HS-27A (cell line): ENCODE measurements around the gene ANKFN1.

Source experiments
- DNase-seq: peaks from one replicate; pipeline ENCODE4 v3.0.0-alpha.2; 2012; ENCODE audit warnings: low read depth, missing footprints

Gene ANKFN1

DNA sequence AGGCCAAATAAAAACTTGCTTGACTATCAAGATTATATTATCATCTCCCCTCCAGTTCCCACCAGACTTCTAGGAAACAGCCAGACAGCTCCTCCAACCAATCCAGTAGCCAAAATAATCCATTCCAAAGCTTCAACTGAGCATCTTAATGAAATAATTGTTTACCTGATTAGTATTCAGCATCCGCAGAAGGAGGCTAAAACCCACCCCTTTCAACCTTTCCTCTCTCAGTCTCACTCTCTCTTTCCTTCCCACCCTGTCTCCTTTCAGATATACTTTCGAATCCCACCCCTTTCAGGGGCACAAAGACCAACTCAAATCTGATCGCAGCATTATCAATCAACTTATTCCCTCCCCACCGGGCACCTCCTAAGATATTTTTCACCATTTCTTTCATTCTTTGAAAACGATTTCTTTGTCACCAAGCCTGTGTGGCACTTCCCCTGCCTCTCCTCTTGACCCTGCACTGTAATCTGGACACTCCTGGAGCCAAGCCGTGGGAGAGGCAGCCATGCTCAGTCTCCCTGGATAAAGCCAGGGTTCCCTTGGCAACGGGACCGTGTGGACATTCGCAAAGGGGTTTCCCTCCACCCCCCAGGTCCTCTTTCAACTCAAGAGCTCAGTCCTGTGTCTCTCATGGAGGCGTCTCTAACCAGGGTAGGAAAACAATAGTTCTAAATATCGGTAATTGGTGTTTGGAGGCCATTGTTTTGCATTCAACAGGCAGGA lies at the start of gene ANKFN1:
Gene ANKFN1, plus strand, starts transcription at position 602 of the 729 bp plus-strand sequence. CDS start 59,193 bp downstream, outside the sequence.
- DNase-seq = no peak

- no peak for DNase-seq
These were observed 44.4 kb upstream of the ANKFN1 start for GRCh38 chr17:56108811-56109284.

DNA sequence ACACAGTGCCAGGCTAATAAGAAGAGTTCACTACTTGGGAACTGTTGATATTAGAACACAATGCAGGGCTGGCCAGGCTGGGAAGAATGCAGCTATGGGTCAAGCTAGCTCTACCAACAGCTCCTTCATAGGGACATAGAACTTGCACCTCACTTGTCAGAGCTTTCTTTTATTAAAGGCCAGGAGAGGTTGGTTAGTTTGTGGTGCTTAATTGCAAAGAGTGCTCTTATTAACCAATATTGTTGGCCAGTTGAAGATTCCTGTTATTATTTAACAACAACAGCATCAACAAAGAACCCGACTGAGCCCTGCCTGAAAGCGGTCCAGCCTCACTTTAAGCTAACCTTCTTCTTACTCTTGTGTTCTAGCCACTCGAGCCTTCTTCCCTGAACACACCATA lies 43.4 kb upstream of the ANKFN1 start:
- DNase-seq = no peak

DNA sequence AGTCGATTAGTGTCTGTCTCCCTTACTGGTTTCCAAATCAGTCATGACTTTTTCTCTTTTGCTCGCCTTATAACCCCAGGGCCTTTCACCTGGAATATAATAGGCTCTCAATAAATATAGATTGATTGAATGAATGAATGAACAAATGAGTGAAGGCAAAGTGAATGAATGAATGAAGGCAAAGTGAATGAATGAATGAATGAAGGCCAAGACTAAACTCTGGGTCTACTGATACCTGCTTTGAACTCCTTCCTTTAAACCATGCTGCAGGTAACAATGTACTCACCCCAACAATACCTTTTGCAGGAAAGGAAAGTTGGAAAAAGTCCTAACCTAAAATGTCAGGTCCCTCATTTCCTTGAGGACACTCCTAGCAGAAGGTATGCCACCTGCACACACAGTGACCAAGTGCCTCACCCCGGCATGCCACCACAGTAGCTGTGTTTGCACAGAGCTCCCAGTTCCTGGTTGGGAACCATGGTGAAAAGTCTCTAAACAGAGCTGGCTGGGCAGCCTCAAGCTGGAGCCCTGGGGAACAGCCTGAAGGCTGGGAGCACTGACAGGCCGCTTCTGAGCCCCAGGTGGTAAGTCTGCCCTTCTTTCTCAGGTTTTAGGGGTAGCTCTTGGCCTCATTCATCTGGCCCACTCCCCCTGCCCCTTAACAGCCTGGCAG lies 42.7 kb upstream of the ANKFN1 start:
- no peak for DNase-seq

DNA sequence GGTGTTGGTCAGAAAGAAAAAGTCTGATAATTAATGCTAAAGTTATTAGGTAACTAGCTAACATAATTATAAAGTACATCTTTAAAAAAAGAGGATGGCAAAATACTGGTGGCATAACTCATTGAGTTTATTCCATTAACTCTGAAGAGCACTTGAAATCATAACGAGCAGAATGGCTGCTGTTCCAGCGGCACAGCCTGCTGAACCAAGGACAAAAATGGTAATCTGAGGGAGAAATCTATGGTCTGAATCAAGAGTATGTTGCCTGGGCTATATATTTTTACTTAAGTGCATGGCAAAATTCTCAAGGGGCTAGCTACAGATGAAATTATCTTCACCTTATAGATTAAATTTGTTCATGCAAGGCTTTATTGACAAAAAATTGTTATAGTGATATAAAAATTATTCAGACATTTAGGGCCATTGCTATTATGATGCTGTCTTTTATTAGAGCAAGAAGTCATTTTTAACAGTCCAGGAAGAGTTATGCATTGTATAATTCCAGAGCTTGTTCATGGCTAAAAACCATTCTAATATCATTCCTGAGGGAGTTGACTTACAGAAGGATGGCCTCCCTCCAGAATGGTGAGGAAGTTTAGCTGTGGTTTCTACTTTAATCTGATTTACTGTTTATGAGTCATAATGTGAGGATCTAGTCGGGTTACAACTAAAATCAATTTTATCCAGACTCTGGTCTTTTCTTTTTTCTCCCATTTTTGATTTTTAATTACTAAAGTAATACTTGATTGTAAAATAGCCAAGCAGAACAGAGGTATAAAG lies 41.4 kb upstream of the ANKFN1 start:
- DNase-seq = peak; percentile 35

- no peak for DNase-seq
These were observed 39.8 kb upstream of the ANKFN1 start for GRCh38 chr17:56113486-56113885.

DNA sequence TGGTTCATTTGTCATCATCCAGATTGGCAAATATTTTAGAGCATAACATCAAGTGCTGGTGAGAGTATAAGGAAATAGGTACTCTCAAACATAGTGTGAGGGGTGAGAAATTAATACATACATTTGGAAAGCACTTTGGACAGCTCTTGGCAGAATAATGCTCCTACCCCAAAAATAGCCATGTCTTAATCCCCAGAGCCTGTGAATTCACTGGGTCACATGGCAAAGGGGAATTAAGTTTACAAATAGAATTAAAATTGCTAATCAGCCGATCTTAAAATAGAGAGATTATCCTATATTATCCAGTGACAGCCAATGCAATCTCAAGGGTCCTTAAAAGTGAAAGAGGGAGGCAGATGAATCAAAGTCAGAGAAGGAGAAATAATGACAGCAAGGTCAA lies 38.8 kb upstream of the ANKFN1 start:
- no peak for DNase-seq

DNA sequence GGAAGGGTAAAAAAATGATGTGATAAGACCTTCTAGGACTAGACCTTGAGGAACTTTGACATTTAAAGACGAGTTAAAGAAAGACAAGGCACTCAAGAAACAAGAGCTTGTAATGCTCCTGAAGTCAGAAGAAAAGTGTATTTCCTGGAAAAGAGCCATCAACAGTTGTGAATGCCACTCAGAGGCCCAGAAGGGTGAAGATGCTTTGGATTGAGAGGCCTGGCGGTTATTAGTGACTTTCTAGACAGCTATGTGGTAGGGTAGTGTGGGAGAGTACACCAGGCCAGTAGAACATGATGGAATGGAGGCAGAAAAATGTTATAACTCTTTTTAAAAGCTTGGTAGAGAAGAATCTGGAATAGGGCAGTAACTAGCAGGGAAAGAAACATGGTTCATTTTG lies 34.1 kb upstream of the ANKFN1 start:
- no peak for DNase-seq

DNA sequence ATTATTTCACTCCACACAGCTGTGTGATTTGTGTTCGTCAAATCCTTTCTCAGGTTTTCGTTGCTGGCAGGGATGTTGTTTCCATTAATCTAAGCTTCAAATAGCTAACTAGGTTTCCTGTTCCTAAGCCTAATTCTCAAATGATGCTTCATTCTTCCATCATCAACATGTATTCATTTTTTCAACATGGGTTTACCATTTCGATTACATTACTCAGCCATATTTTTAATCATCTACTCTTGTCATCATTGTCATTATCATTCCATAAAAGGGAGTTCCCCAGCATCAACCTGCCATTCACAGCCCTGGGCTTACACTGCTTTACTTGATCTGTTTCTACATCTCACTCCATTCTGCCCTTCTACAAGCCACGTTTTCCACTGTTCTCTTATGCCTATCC lies 33.3 kb upstream of the ANKFN1 start:
- no peak for DNase-seq

DNA sequence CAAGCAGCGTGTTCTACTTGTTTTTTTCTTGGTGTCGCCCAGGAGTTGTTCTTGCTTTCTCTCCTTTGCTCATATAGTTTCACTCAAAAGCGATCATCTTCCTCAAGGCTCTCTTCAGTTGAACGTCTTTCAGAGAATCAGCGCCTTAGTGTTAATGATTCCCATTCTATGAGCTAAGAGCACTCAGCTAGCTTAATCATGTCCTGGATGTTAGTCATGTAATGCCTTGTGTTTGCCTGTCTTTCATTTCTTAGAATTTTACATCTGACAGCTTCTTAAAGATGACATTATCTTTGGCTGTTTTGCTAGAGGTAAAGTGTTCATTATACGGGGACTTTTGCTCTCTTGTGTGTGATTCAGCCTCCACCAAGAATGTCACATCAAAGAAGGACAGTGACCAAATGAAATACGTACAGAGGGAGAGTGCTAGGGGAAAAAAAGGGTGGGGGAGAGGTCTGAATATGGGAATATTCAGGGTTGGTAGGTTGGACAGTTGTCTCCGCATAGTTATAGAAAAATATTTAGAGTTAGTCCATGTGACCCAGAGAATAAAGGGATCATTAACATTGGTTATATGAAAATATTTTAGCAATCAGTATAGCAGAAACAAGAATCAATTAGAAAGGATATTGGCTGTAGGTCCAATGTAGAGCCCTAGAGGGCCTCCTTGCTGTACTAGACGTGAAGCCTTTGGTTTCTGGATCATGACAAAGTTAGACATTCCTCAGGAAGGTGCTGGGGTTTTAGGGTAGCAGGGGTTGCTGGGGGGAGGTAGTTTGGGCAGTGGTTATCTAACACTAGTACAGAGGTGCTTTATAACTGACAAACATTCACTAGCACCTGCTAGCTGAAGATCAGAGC lies 31.9 kb upstream of the ANKFN1 start:
- no peak for DNase-seq

- peak; percentile 95 for DNase-seq
These were observed 27.1 kb upstream of the ANKFN1 start for GRCh38 chr17:56125830-56126819.

DNA sequence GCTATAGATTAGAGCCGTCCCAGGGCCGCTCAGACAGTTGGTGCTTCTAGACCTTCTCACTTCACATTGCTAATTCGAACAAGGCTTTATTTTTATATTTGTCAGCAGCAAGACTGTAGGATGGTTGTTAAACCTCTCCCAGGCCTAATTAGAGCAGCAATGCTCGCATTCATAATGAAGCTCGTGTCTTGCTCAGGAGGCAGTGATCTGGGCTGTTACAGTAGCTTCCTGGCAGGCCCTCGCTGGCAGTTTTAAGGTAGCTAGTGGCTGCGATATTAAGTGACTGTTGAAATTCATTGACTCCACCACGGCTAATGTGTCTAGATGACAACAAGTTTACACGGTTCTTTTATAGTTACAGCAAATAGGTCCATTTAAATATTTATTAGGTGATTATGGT lies 23.2 kb upstream of the ANKFN1 start:
- no peak for DNase-seq

- DNase-seq = no peak
These were observed 22.6 kb upstream of the ANKFN1 start for GRCh38 chr17:56130631-56131030.

- DNase-seq = no peak
These were observed 21.8 kb upstream of the ANKFN1 start for GRCh38 chr17:56131431-56131830.

- DNase-seq = no peak
These were observed 17.0 kb upstream of the ANKFN1 start for GRCh38 chr17:56136301-56136700.

DNA sequence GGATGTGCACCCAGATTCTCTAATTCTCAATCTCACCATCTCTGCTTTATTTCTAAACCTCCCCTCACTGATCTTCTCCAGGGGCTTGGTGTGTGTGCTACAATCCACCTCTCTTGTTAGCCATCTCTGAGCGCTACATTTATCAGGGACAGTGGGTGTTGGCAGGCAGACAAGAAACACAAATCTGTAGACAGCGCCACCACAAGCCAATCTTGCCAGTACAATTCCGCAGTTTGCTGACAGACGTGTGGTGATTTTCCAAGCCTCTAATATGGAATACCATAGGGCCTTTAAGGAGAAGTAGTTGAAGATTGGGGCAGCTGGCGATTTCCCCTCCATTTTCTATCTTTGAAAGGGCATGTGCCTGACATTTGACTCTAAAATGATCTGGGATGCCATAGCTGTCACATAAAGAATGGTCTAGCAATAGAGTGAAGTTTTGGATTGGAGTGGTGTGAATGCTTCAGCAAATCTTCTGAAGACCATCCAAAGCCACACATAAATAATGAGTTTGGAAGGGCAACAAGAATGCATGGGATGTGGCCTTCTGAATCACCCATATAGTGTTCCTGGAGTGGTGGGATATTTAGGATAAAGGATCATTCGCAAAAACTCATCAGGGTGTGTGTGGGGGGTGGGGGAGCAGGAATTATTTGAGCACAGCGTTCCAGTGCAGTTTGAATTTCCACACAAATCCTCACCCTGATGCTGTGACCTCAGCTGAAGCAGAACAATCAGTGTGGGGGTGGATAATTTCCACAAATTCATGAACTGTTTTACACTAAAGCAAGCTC lies 12.0 kb upstream of the ANKFN1 start:
- DNase-seq = peak; percentile 64

DNA sequence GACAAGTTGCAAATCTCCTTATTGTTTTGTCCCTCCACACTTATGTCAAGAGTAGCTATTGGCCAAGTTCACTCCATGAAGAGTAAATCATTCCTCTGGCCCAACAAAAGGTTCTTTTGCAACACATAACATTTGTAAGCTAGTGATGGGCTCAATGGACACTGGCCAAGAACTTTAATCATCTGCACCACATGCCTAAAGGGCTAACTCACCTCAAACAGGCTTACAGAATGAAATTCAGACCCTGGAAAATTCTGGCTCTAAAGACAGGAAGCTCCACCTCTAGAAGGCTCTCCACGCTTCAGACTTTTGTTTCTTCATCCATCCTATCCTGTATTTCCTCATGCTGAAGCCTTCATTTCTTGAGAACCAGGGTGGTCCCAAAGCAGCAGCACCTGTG lies 10.9 kb upstream of the ANKFN1 start:
- peak; percentile 86 for DNase-seq

GRCh38 chr17:56142781-56143180 lies 10.5 kb upstream of the ANKFN1 start:
- no peak for DNase-seq

DNA sequence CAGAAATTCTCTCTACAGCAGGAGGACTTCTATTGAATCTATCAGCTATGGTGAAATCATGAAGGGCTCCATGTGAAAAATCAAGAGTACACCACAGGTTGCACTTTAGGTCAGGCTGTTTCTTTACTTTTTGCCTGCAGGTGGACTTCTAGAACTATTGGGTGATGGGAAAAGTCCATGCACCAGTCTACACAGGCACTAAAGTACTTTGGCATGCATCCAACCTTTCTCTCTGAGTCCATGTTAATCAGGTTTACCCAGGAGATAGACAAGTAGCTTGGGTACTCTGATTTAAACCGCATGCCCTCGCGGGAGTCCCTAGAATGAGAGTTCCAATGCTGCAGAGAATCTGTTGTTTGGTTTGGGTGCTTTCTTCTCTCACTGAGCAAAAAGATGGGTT lies 9.1 kb upstream of the ANKFN1 start:
- no peak for DNase-seq

- DNase-seq = no peak
These were observed 6.7 kb upstream of the ANKFN1 start for GRCh38 chr17:56146534-56146933.
